ENCODE results near the gene AHNAK. TPM values are rescaled to one million over a fixed set of nuclear protein-coding genes. Genes with fewer than 3 reads are reported as not detected.
A peak's percentile ranks its signal among the peaks of the same experiment; 100 is the strongest.
"Not testable (repeated sequence)": the region's sequence is repeated elsewhere in the genome, so short reads cannot be mapped to it uniquely, and the experiment has no call there.

The AHNAK gene
- total RNA-seq, 1 donor from 2014 or later, result 15.9 TPM

GRCh38 chr11:62394825-62395538 is 151.6 kb downstream of the AHNAK start:
- DNase-seq (ENCODE audit: low spot score in 2 of 2) (peak; percentile 68 to 82), FAIRE-seq (peak; percentile 21)

GRCh38 chr11:62393735-62394134 is 152.9 kb downstream of the AHNAK start:
- no peak for DNase-seq (ENCODE audit: low spot score in 2 of 2)
- no peak for FAIRE-seq

GRCh38 chr11:62393061-62393611 is 153.5 kb downstream of the AHNAK start:
- FAIRE-seq, result no peak
- DNase-seq (ENCODE audit: low spot score in 2 of 2), result no peak

- DNase-seq (ENCODE audit: low spot score in 2 of 2) (no peak), FAIRE-seq (no peak)
Measured at GRCh38 chr11:62392506-62392905, 154.1 kb downstream of the AHNAK start.

- DNase-seq (ENCODE audit: low spot score in 2 of 2), result no peak
- FAIRE-seq, result no peak
Measured at GRCh38 chr11:62391642-62392425, 154.8 kb downstream of the AHNAK start.

- DNase-seq (ENCODE audit: low spot score in 2 of 2), result no peak
- FAIRE-seq, result no peak
Measured at GRCh38 chr11:62390722-62391121, 155.9 kb downstream of the AHNAK start.

- FAIRE-seq (no peak), DNase-seq (ENCODE audit: low spot score in 2 of 2) (no peak)
Measured at GRCh38 chr11:62390237-62390636, 156.4 kb downstream of the AHNAK start.

GRCh38 chr11:62388999-62389398 is 157.6 kb downstream of the AHNAK start:
- DNase-seq (ENCODE audit: low spot score in 2 of 2) (no peak), FAIRE-seq (no peak)

- FAIRE-seq (no peak), DNase-seq (ENCODE audit: low spot score in 2 of 2) (no peak)
Measured at GRCh38 chr11:62387381-62387780, 159.2 kb downstream of the AHNAK start.

- DNase-seq (ENCODE audit: low spot score in 2 of 2); FAIRE-seq: not testable (repeated sequence)
Measured at GRCh38 chr11:62386083-62386482, 160.5 kb downstream of the AHNAK start.

- no peak for FAIRE-seq
- DNase-seq (ENCODE audit: low spot score in 2 of 2), result no peak
Measured at GRCh38 chr11:62383822-62384221, 162.8 kb downstream of the AHNAK start.

Small RNA genes within 50 kb of the gene (small RNA-seq; reads per million reads assigned to genes)
- gene EEF1G, result not detected
- 0.28 reads per million, percentile 10 among the genes with 10 or more reads in this experiment for gene MIR6747

Other genes starting within 250 kb of the AHNAK start
- gene SCGB1D4, start 247.7 kb downstream of the AHNAK start, total RNA-seq, result not detected
- gene ASRGL1, start 209.4 kb downstream of the AHNAK start, total RNA-seq, result 33.4 TPM
- not detected for gene SCGB1A1, start 127.8 kb downstream of the AHNAK start, total RNA-seq
- gene EEF1G, start 27.1 kb upstream of the AHNAK start, total RNA-seq, result 1,985 TPM
- gene TUT1, start 44.7 kb upstream of the AHNAK start, total RNA-seq, result 4.5 TPM
- gene MTA2, start 55.1 kb upstream of the AHNAK start, total RNA-seq, result 154 TPM
- gene EML3, start 66.0 kb upstream of the AHNAK start, total RNA-seq, result 4.9 TPM
- gene ROM1, start 66.5 kb upstream of the AHNAK start, total RNA-seq, result 1.2 TPM
- gene B3GAT3, start 75.2 kb upstream of the AHNAK start, total RNA-seq, result 21.6 TPM
- gene GANAB, start 99.8 kb upstream of the AHNAK start, total RNA-seq, result 62.8 TPM
- gene INTS5, start 106.5 kb upstream of the AHNAK start, total RNA-seq, result 20.8 TPM
- 25.3 TPM for gene C11orf98, start 118.4 kb upstream of the AHNAK start, total RNA-seq
- gene CSKMT, start 118.5 kb upstream of the AHNAK start, total RNA-seq, result 10.2 TPM
- gene UQCC3, start 124.9 kb upstream of the AHNAK start, total RNA-seq, result 5.7 TPM
- 3.3 TPM for gene LBHD1, start 125.5 kb upstream of the AHNAK start, total RNA-seq
- 84.8 TPM for gene UBXN1, start 132.3 kb upstream of the AHNAK start, total RNA-seq
- 0.82 TPM for gene LRRN4CL, start 142.7 kb upstream of the AHNAK start, total RNA-seq
- gene BSCL2, start 160.6 kb upstream of the AHNAK start, total RNA-seq, result 149 TPM
- gene GNG3, start 160.9 kb upstream of the AHNAK start, total RNA-seq, result 20.0 TPM
- gene HNRNPUL2, start 180.7 kb upstream of the AHNAK start, total RNA-seq, result 15.1 TPM
- gene TTC9C, start 181.7 kb upstream of the AHNAK start, total RNA-seq, result 26.9 TPM
- 17.1 TPM for gene ZBTB3, start 207.4 kb upstream of the AHNAK start, total RNA-seq
- 59.9 TPM for gene POLR2G, start 214.8 kb upstream of the AHNAK start, total RNA-seq
- gene TAF6L, start 224.6 kb upstream of the AHNAK start, total RNA-seq, result 15.1 TPM
- gene TMEM179B, start 240.6 kb upstream of the AHNAK start, total RNA-seq, result 17.1 TPM
- gene TMEM223, start 245.2 kb upstream of the AHNAK start, total RNA-seq, result 14.7 TPM

All from frontal cortex (tissue), 4 donors.